Measurements from ENCODE around the gene PAX2. TPM values are rescaled to one million over a fixed set of nuclear protein-coding genes. Genes with fewer than 3 reads are reported as not detected.
"Not testable (repeated sequence)": the region's sequence is repeated elsewhere in the genome, so short reads cannot be mapped to it uniquely, and the experiment has no call there.

Gene PAX2
- total RNA-seq, 1 experiment from 2014 or later = 0.09 TPM

DNA sequence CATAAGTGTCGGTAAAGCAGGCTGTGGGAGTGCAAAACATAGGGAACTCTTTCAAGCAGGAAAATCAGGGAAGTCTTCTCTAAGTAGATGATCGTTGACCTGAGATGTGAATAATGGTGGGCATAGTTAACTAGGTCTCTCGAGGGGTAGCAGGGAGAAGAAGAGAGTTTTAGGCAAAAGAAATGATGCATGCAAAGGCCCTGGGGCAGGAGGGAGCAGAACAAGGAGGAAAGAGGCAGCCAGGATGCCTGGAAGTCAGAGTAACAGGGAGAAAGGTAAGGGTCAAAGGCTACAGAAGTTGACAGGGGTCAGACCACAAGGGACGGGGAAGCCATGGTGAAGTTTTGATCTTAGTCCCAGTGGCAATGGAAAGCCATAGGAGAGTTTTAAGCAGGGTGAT lies 47.8 kb upstream of the PAX2 start:
- Mint-ChIP-seq H3K27me3 (ENCODE audit: low read depth) (peaks cover 23% of the 10 kb centered on the region), H3K4me3 (no peak overlapping the region), H3K9me3 (no peaks in the 10 kb centered on the region), H3K36me3 (no peaks in the 10 kb centered on the region), H3K27ac (no peak overlapping the region), H3K4me1 (no peaks in the 10 kb centered on the region)
- no peak for DNase-seq (ENCODE audit: low spot score)
- POLR2A ChIA-PET = no interaction called here
- ATAC-seq = no peak
- TF ChIP-seq TCF7 (CRISPR knock-in tag; IDR thresholded peaks at IDR 0.05; ENCODE audit: low read depth) = no peak
- TF ChIP-seq, protein P1, sequence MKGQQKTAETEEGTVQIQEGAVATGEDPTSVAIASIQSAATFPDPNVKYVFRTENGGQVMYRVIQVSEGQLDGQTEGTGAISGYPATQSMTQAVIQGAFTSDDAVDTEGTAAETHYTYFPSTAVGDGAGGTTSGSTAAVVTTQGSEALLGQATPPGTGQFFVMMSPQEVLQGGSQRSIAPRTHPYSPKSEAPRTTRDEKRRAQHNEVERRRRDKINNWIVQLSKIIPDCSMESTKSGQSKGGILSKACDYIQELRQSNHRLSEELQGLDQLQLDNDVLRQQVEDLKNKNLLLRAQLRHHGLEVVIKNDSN (CRISPR knock-in tag; IDR thresholded peaks at IDR 0.05) = no peak
- TF ChIP-seq, protein P2, sequence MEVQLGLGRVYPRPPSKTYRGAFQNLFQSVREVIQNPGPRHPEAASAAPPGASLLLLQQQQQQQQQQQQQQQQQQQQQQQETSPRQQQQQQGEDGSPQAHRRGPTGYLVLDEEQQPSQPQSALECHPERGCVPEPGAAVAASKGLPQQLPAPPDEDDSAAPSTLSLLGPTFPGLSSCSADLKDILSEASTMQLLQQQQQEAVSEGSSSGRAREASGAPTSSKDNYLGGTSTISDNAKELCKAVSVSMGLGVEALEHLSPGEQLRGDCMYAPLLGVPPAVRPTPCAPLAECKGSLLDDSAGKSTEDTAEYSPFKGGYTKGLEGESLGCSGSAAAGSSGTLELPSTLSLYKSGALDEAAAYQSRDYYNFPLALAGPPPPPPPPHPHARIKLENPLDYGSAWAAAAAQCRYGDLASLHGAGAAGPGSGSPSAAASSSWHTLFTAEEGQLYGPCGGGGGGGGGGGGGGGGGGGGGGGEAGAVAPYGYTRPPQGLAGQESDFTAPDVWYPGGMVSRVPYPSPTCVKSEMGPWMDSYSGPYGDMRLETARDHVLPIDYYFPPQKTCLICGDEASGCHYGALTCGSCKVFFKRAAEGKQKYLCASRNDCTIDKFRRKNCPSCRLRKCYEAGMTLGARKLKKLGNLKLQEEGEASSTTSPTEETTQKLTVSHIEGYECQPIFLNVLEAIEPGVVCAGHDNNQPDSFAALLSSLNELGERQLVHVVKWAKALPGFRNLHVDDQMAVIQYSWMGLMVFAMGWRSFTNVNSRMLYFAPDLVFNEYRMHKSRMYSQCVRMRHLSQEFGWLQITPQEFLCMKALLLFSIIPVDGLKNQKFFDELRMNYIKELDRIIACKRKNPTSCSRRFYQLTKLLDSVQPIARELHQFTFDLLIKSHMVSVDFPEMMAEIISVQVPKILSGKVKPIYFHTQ (CRISPR knock-in tag; IDR thresholded peaks at IDR 0.05) = no peak
- TF ChIP-seq ATF3 (CRISPR knock-in tag; conservative IDR thresholded peaks at IDR 0.05) = no peak
- TF ChIP-seq IRF2 (CRISPR knock-in tag; IDR thresholded peaks at IDR 0.05; ENCODE audit: borderline replicate concordance, low read depth) = no peak
- TF ChIP-seq, protein P3, sequence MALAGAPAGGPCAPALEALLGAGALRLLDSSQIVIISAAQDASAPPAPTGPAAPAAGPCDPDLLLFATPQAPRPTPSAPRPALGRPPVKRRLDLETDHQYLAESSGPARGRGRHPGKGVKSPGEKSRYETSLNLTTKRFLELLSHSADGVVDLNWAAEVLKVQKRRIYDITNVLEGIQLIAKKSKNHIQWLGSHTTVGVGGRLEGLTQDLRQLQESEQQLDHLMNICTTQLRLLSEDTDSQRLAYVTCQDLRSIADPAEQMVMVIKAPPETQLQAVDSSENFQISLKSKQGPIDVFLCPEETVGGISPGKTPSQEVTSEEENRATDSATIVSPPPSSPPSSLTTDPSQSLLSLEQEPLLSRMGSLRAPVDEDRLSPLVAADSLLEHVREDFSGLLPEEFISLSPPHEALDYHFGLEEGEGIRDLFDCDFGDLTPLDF (CRISPR knock-in tag; IDR thresholded peaks at IDR 0.05) = no peak
- TF ChIP-seq, protein P4, sequence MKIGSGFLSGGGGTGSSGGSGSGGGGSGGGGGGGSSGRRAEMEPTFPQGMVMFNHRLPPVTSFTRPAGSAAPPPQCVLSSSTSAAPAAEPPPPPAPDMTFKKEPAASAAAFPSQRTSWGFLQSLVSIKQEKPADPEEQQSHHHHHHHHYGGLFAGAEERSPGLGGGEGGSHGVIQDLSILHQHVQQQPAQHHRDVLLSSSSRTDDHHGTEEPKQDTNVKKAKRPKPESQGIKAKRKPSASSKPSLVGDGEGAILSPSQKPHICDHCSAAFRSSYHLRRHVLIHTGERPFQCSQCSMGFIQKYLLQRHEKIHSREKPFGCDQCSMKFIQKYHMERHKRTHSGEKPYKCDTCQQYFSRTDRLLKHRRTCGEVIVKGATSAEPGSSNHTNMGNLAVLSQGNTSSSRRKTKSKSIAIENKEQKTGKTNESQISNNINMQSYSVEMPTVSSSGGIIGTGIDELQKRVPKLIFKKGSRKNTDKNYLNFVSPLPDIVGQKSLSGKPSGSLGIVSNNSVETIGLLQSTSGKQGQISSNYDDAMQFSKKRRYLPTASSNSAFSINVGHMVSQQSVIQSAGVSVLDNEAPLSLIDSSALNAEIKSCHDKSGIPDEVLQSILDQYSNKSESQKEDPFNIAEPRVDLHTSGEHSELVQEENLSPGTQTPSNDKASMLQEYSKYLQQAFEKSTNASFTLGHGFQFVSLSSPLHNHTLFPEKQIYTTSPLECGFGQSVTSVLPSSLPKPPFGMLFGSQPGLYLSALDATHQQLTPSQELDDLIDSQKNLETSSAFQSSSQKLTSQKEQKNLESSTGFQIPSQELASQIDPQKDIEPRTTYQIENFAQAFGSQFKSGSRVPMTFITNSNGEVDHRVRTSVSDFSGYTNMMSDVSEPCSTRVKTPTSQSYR (CRISPR knock-in tag; IDR thresholded peaks at IDR 0.05) = no peak
- no peak for TF ChIP-seq SMAD3 (CRISPR knock-in tag; IDR thresholded peaks at IDR 0.05; ENCODE audit: borderline replicate concordance)
- no peak for TF ChIP-seq TEAD4 (CRISPR knock-in tag; IDR thresholded peaks at IDR 0.05)
- no peak for TF ChIP-seq ZNF425 (CRISPR knock-in tag; conservative IDR thresholded peaks at IDR 0.05)
- TF ChIP-seq, protein P5, sequence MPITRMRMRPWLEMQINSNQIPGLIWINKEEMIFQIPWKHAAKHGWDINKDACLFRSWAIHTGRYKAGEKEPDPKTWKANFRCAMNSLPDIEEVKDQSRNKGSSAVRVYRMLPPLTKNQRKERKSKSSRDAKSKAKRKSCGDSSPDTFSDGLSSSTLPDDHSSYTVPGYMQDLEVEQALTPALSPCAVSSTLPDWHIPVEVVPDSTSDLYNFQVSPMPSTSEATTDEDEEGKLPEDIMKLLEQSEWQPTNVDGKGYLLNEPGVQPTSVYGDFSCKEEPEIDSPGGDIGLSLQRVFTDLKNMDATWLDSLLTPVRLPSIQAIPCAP (CRISPR knock-in tag; IDR thresholded peaks at IDR 0.05) = no peak
- CTCF ChIA-PET = no interaction called here

DNA sequence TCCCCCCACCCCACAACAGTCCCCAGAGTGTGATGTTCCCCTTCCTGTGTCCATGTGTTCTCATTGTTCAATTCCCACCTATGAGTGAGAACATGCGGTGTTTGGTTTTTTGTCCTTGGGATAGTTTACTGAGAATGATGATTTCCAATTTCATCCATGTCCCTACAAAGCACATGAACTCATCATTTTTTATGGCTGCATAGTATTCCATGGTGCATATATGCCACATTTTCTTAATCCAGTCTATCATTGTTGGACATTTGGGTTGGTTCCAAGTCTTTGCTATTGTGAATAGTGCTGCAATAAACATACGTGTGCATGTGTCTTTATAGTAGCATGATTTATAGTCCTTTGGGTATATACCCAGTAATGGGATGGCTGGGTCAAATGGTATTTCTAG lies 43.7 kb upstream of the PAX2 start:
- H3K4me3 Mint-ChIP-seq; H3K9me3 Mint-ChIP-seq; H3K36me3 Mint-ChIP-seq; H3K4me1 Mint-ChIP-seq; ATAC-seq; CTCF ChIA-PET; POLR2A ChIA-PET; DNase-seq (ENCODE audit: low spot score); H3K27ac Mint-ChIP-seq: not testable (repeated sequence)
- H3K27me3 Mint-ChIP-seq (ENCODE audit: low read depth) = peaks cover 48% of the 10 kb centered on the region

All from WTC11 (cell line).